ENCODE measurements around the gene ZNF263. TPM values are rescaled to one million over a fixed set of nuclear protein-coding genes. Genes with fewer than 3 reads are reported as not detected.

Gene ZNF263
- total RNA-seq, 1 experiment from 2014 or later, result 37.4 TPM

- H3K36me3 Mint-ChIP-seq (ENCODE audit: insufficient read depth, unreplicated experiment), result peaks cover 37% of the 10 kb centered on the region
- ChIA-PET CTCF (no interaction called here), POLR2A (no interaction called here)
- Histone ChIP-seq H3K4me1 (no peaks in the 10 kb centered on the region), H3K9me3 (no peaks in the 10 kb centered on the region), H3K36me3 (ENCODE audit: control insufficient read depth, insufficient read depth, low read length) (no peaks in the 10 kb centered on the region; the same call in 1 of the 2 replicates), H3K27me3 (replicated peaks; ENCODE audit: control insufficient read depth, insufficient read depth, low read length) (no peaks in the 10 kb centered on the region), H3K4me3 (ENCODE audit: low read depth, low read length) (peak overlapping the region; percentile 73)
- no peak for TF ChIP-seq CTCF (IDR thresholded peaks at IDR 0.05; ENCODE audit: insufficient read depth in 1 of 2, low read depth in 1 of 2, low read length in 1 of 2, severe bottlenecking in 1 of 2, unreplicated experiment in 1 of 2)
- no peaks in the 10 kb centered on the region for H3K4me1 Mint-ChIP-seq (ENCODE audit: low read depth, unreplicated experiment)
- no peaks in the 10 kb centered on the region for H3K9me3 Mint-ChIP-seq (ENCODE audit: unreplicated experiment)
- H3K27me3 Mint-ChIP-seq (ENCODE audit: insufficient read depth, unreplicated experiment), result no peaks in the 10 kb centered on the region
- no peak overlapping the region for H3K27ac Mint-ChIP-seq (ENCODE audit: unreplicated experiment)
- intact Hi-C loops (cut with micrococcal nuclease; ENCODE audit: unreplicated experiment), result no loop called here
- no peak for DNase-seq
- BruUV-seq (replicated peaks), result TSS peak; percentile 39
- H3K4me3 Mint-ChIP-seq (ENCODE audit: unreplicated experiment), result peak overlapping the region; percentile 68
These were observed 22.8 kb downstream of the ZNF263 start for GRCh38 chr16:3306078-3306477.

GRCh38 chr16:3311496-3311895 is 28.2 kb downstream of the ZNF263 start:
- Histone ChIP-seq H3K4me3 (ENCODE audit: low read depth, low read length) (no peak overlapping the region), H3K9me3 (peaks cover 10% of the 10 kb centered on the region), H3K36me3 (ENCODE audit: control insufficient read depth, insufficient read depth, low read length) (no peaks in the 10 kb centered on the region; the same call in 1 of the 2 replicates), H3K4me1 (no peaks in the 10 kb centered on the region), H3K27me3 (replicated peaks; ENCODE audit: control insufficient read depth, insufficient read depth, low read length) (no peaks in the 10 kb centered on the region)
- H3K9me3 Mint-ChIP-seq (ENCODE audit: unreplicated experiment), result peaks cover 38% of the 10 kb centered on the region
- peaks cover 46% of the 10 kb centered on the region for H3K36me3 Mint-ChIP-seq (ENCODE audit: insufficient read depth, unreplicated experiment)
- no peak overlapping the region for H3K27ac Mint-ChIP-seq (ENCODE audit: unreplicated experiment)
- ChIA-PET POLR2A (no interaction called here), CTCF (no interaction called here)
- H3K27me3 Mint-ChIP-seq (ENCODE audit: insufficient read depth, unreplicated experiment), result no peaks in the 10 kb centered on the region
- TF ChIP-seq CTCF (IDR thresholded peaks at IDR 0.05; ENCODE audit: insufficient read depth in 1 of 2, low read depth in 1 of 2, low read length in 1 of 2, severe bottlenecking in 1 of 2, unreplicated experiment in 1 of 2), result no peak
- no TSS peak for BruUV-seq (replicated peaks)
- DNase-seq, result no peak
- H3K4me1 Mint-ChIP-seq (ENCODE audit: low read depth, unreplicated experiment), result no peaks in the 10 kb centered on the region
- intact Hi-C loops (cut with micrococcal nuclease; ENCODE audit: unreplicated experiment), result no loop called here
- H3K4me3 Mint-ChIP-seq (ENCODE audit: unreplicated experiment), result no peak overlapping the region

GRCh38 chr16:3317315-3317999 is 34.2 kb downstream of the ZNF263 start:
- CTCF ChIA-PET, result no interaction called here
- no peaks in the 10 kb centered on the region for H3K4me1 ChIP-seq
- peaks cover 55% of the 10 kb centered on the region for H3K36me3 Mint-ChIP-seq (ENCODE audit: insufficient read depth, unreplicated experiment)
- DNase-seq, result no peak
- TF ChIP-seq CTCF (IDR thresholded peaks at IDR 0.05; ENCODE audit: insufficient read depth in 1 of 2, low read depth in 1 of 2, low read length in 1 of 2, severe bottlenecking in 1 of 2, unreplicated experiment in 1 of 2), result no peak
- TSS peak; percentile 14 for BruUV-seq (replicated peaks)
- no peaks in the 10 kb centered on the region for H3K27me3 Mint-ChIP-seq (ENCODE audit: insufficient read depth, unreplicated experiment)
- H3K9me3 Mint-ChIP-seq (ENCODE audit: unreplicated experiment), result peaks cover 49% of the 10 kb centered on the region
- POLR2A ChIA-PET, result interaction anchor here (0.6 kb wide), 2 partner anchors 44 to 85 kb away, joined by 3 to 4 read pairs; no protein-coding TSS in a partner anchor
- intact Hi-C loops (cut with micrococcal nuclease; ENCODE audit: unreplicated experiment), result no loop called here
- H3K36me3 ChIP-seq (ENCODE audit: control insufficient read depth, insufficient read depth, low read length), result no peaks in the 10 kb centered on the region; the same call in 1 of the 2 replicates
- no peak overlapping the region for H3K4me3 ChIP-seq (ENCODE audit: low read depth, low read length)
- no peaks in the 10 kb centered on the region for H3K27me3 ChIP-seq (replicated peaks; ENCODE audit: control insufficient read depth, insufficient read depth, low read length)
- H3K27ac Mint-ChIP-seq (ENCODE audit: unreplicated experiment), result no peak overlapping the region
- H3K4me3 Mint-ChIP-seq (ENCODE audit: unreplicated experiment), result no peak overlapping the region
- H3K9me3 ChIP-seq, result peaks cover 36% of the 10 kb centered on the region
- H3K4me1 Mint-ChIP-seq (ENCODE audit: low read depth, unreplicated experiment), result no peaks in the 10 kb centered on the region

All from Caco-2 (cell line).